ENCODE measurements around the gene DDR1.
"Not testable (repeated sequence)": the region's sequence is repeated elsewhere in the genome, so short reads cannot be mapped to it uniquely, and the experiment has no call there.

The DDR1 gene

GRCh38 chr6:30894381-30894780 is 10.1 kb downstream of the DDR1 start:
- no peak for DNase-seq (ENCODE audit: low read depth in 2 of 2)

GRCh38 chr6:30894935-30895334 is 10.6 kb downstream of the DDR1 start:
- DNase-seq (ENCODE audit: low read depth in 2 of 2), result no peak

- no peak for DNase-seq (ENCODE audit: low read depth in 2 of 2)
Observed at GRCh38 chr6:30895343-30895742, 11.0 kb downstream of the DDR1 start.

GRCh38 chr6:30896541-30896940 is 12.2 kb downstream of the DDR1 start:
- DNase-seq (ENCODE audit: low read depth in 2 of 2), result no peak

GRCh38 chr6:30897882-30898281 is 13.6 kb downstream of the DDR1 start:
- no peak for DNase-seq (ENCODE audit: low read depth in 2 of 2)

- no peak for DNase-seq (ENCODE audit: low read depth in 2 of 2)
Observed at GRCh38 chr6:30898750-30899360, 14.5 kb downstream of the DDR1 start.

- no peak for DNase-seq (ENCODE audit: low read depth in 2 of 2)
Observed at GRCh38 chr6:30900863-30901417, 16.6 kb downstream of the DDR1 start.

- DNase-seq (ENCODE audit: low read depth in 2 of 2), result no peak
Observed at GRCh38 chr6:30901436-30901835, 17.1 kb downstream of the DDR1 start.

GRCh38 chr6:30902196-30902595 is 17.9 kb downstream of the DDR1 start:
- DNase-seq (ENCODE audit: low read depth in 2 of 2), result not testable (repeated sequence)

- DNase-seq (ENCODE audit: low read depth in 2 of 2), result no peak
Observed at GRCh38 chr6:30902709-30903108, 18.4 kb downstream of the DDR1 start.

GRCh38 chr6:30903236-30903635 is 18.9 kb downstream of the DDR1 start:
- no peak for DNase-seq (ENCODE audit: low read depth in 2 of 2)

GRCh38 chr6:30907290-30907757 is 23.0 kb downstream of the DDR1 start:
- DNase-seq (ENCODE audit: low read depth in 2 of 2), result not testable (repeated sequence)

GRCh38 chr6:30907758-30908591 is 23.7 kb downstream of the DDR1 start, which contains the start of gene GTF2H4:
GTF2H4 (plus strand) TSS chr6:30908207.
- DNase-seq (ENCODE audit: low read depth in 2 of 2), result peak; percentile 96 to 97

- no peak for DNase-seq (ENCODE audit: low read depth in 2 of 2)
Observed at GRCh38 chr6:30908700-30909099, 24.4 kb downstream of the DDR1 start.

- not testable (repeated sequence) for DNase-seq (ENCODE audit: low read depth in 2 of 2)
Observed at GRCh38 chr6:30910473-30910872, 26.2 kb downstream of the DDR1 start.

GRCh38 chr6:30912746-30913520 is 28.6 kb downstream of the DDR1 start:
- no peak for DNase-seq (ENCODE audit: low read depth in 2 of 2)

GRCh38 chr6:30913721-30914075 is 29.4 kb downstream of the DDR1 start:
- no peak for DNase-seq (ENCODE audit: low read depth in 2 of 2)

GRCh38 chr6:30914076-30914853 is 29.9 kb downstream of the DDR1 start, which contains the start of gene VARS2:
VARS2 (plus strand) TSS chr6:30914238; CDS start chr6:30914837, 599 bp downstream.
- peak; percentile 77 to 83 for DNase-seq (ENCODE audit: low read depth in 2 of 2)

GRCh38 chr6:30914854-30915590 is 30.7 kb downstream of the DDR1 start:
- no peak for DNase-seq (ENCODE audit: low read depth in 2 of 2)

- peak; percentile 36 to 45 for DNase-seq (ENCODE audit: low read depth in 2 of 2)
Observed at GRCh38 chr6:30915591-30915946, 31.2 kb downstream of the DDR1 start.

GRCh38 chr6:30917041-30917440 is 32.7 kb downstream of the DDR1 start:
- DNase-seq (ENCODE audit: low read depth in 2 of 2), result no peak

Data from fibroblast of skin of left biceps (primary cell).